ENCODE measurements around the gene GRHL1.

DNA sequence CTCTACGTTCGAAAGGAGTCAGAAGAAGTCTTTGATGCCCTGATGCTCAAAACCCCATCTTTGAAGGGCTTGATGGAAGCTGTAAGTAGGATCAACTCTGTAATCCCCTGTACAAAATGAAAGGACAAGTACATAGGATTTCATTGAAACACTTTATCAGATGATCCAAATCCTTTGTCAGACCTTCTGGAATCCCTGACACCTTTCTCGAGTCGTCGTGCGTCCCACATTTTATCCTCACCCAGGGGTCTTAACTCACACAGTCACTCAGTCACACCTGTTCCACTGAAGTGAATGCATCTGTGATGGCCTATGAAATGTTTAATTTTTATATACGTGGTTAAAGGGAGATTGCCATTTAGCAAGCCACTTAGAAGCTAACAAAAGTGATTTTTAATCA, 44.8 kb downstream of the GRHL1 start:
- TF ChIP-seq CTCF (IDR thresholded peaks at IDR 0.05; ENCODE audit: low read depth, low read length) (no peak), EZH2phosphoT487 (IDR thresholded peaks at IDR 0.05; ENCODE audit: low read depth) (no peak)
